Activated T-cell treated with anti-CD3 and anti-CD28 coated beads, Interleukin-2, amount 50 U/mL, for 72 hours (primary cell): Measurements from ENCODE around the gene VSTM5. TPM values are rescaled to one million over a fixed set of nuclear protein-coding genes. Genes with fewer than 3 reads are reported as not detected.
A peak's percentile ranks its signal among the peaks of the same experiment; 100 is the strongest.

Experiments
- ATAC-seq, 2 donors: fragments of 150-1000 bp; cut with Tn5 transposase; replicated peaks in 1 of 2; 2 replicates each; pipeline ENCODE4 v1.10.0; 2021; ENCODE audit warnings: moderate library complexity in 2 of 2, mild to moderate bottlenecking in 1 of 2
- DNase-seq, 2 donors: peaks; one replicate each; pipeline ENCODE4 v3.0.0; 2021 to 2022; ENCODE audit warnings: mixed read lengths in 1 of 2
- H3K27ac Mint-ChIP-seq: one replicate; pipeline ENCODE4 v1.8.0; 2022; ENCODE audit warnings: mild to moderate bottlenecking, moderate library complexity, mixed read lengths
- H3K27me3 Mint-ChIP-seq: one replicate; pipeline ENCODE4 v1.8.0; 2022; ENCODE audit warnings: low read depth, mixed read lengths
- H3K36me3 Mint-ChIP-seq, 2 donors: one replicate each; pipeline ENCODE4 v1.8.0; 2022; ENCODE audit warnings: mixed read lengths in 2 of 2, mild to moderate bottlenecking in 1 of 2; ENCODE audit not compliant: insufficient read depth in 2 of 2
- H3K4me1 Mint-ChIP-seq: one replicate; pipeline ENCODE4 v1.8.0; 2022; ENCODE audit warnings: low read depth, mixed read lengths
- H3K4me3 Mint-ChIP-seq, 2 donors: one replicate each; pipeline ENCODE4 v1.8.0; 2022; ENCODE audit warnings: mild to moderate bottlenecking in 2 of 2, mixed read lengths in 2 of 2, moderate library complexity in 2 of 2
- H3K9me3 Mint-ChIP-seq, 2 donors: one replicate each; pipeline ENCODE4 v1.8.0; 2022; ENCODE audit warnings: mixed read lengths in 2 of 2
- total RNA-seq, 2 donors: library from RNA; stranded (reverse); gene quantifications; one replicate each; pipeline ENCODE4 v1.2.3, GENCODE V29; 2022

Gene VSTM5
- total RNA-seq, 2 donors from 2014 or later: not detected

DNA sequence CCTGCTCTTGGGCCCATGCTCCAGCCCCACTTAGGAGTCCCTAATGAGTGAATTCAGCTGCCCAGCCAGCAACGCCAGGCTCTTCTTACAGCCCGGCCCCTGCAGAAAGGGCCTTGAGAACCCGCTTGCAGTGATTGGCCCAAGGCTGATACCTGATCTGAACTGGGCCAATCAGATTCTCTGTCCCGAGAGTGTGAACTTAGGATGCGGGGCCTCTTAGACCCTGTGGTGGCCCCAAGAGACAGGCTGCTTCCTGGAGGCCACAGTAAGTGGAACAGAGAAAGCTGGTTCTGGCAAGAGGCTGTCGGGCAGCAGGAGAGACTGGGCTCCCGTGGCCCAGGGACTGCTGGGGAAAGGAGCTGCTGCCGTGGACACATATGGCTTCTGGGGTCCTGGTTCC is 11.5 kb downstream of the VSTM5 start:
- Mint-ChIP-seq H3K27me3 (peaks cover 3% of the 10 kb centered on the region), H3K36me3 (no peaks in the 10 kb centered on the region), H3K27ac (no peak overlapping the region), H3K9me3 (no peaks in the 10 kb centered on the region), H3K4me3 (no peak overlapping the region), H3K4me1 (no peaks in the 10 kb centered on the region)
- ATAC-seq (no peak), DNase-seq (no peak)

DNA sequence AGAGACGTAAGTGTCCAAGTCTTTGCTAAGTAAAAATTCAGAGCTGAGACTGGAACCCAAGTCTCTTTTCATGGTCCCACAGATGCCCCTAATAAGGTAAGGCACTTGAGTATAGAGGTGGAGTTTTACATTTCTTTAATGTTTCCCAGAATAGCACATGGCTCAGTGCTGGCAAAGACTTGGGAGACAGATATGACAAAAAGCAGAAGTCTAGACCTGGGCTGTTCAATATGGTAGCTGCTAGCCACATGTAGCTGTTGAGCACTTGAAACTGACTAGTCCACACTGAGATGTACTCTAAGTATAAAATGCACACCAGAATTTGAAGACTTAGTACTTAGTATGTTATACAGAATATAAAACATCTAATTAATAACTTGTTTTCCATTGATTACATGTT is 17.6 kb downstream of the VSTM5 start:
- Mint-ChIP-seq H3K36me3 (no peaks in the 10 kb centered on the region), H3K4me3 (no peak overlapping the region), H3K9me3 (no peaks in the 10 kb centered on the region), H3K27ac (no peak overlapping the region), H3K4me1 (no peaks in the 10 kb centered on the region), H3K27me3 (peaks cover 7% of the 10 kb centered on the region)
- no peak for DNase-seq
- no peak for ATAC-seq

DNA sequence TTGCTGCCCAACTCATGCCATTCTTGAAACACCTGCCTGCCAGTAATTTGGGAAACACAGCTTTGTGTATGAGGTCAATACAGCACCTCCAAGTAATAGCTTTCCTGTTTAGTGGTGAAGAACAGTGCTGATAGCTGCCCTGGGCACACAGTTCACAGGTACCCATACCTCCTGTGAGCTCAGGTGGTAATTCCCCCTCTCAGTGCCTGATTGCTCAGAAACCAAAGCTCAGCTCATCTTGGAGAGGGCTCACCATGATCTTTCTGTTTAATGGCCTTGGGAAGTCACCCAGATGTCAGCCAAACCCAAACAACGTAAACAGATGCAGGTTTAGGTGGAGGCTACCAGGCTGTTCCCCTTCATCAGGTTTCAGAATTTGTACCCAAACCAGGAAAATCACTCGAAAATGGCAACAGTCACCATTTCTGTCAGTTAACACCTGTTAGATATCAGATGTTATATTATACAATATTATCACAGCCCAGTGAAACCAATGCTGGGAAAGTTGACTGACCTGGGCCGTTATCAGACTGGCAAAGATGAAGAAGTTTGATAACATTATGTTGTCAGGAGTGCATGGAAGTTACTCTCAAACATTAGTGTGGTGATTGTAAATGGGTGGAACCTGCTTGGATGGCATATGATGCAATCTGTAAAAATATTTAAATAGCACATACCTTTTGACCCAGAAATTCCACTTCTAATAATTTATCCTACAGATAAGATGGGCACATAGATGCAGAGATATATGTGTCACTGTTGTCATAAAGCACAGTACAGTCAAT is 18.9 kb downstream of the VSTM5 start:
- H3K4me3 Mint-ChIP-seq: no peak overlapping the region
- no peak overlapping the region for H3K27ac Mint-ChIP-seq
- H3K36me3 Mint-ChIP-seq: no peaks in the 10 kb centered on the region
- H3K27me3 Mint-ChIP-seq: peaks cover 7% of the 10 kb centered on the region
- H3K4me1 Mint-ChIP-seq: no peaks in the 10 kb centered on the region
- ATAC-seq (no peak), DNase-seq (no peak)
- H3K9me3 Mint-ChIP-seq: no peaks in the 10 kb centered on the region

DNA sequence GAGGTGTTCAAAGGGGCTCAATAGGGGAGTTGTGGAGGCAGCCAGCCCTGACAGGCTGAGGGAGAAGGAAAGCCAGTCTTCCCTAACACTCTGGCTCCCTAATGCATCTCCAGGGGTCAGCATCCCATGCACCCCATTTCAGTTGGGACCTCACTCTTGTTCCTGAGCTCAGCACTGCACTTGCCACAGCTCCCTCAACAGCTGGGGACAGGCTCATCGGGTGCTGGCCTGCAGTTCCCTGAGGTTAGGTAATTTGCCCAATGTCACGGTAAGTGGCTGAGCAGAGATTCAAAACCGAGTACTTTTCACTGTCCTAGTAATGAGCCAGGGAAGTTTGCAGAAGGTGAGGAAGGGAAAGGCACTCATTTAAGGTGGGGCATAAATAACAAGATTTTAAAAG is 20.8 kb downstream of the VSTM5 start:
- no peaks in the 10 kb centered on the region for H3K9me3 Mint-ChIP-seq
- DNase-seq (no peak), ATAC-seq (no peak)
- peaks cover 7% of the 10 kb centered on the region for H3K27me3 Mint-ChIP-seq
- H3K36me3 Mint-ChIP-seq: no peaks in the 10 kb centered on the region
- no peaks in the 10 kb centered on the region for H3K4me1 Mint-ChIP-seq
- no peak overlapping the region for H3K4me3 Mint-ChIP-seq
- H3K27ac Mint-ChIP-seq: no peak overlapping the region

DNA sequence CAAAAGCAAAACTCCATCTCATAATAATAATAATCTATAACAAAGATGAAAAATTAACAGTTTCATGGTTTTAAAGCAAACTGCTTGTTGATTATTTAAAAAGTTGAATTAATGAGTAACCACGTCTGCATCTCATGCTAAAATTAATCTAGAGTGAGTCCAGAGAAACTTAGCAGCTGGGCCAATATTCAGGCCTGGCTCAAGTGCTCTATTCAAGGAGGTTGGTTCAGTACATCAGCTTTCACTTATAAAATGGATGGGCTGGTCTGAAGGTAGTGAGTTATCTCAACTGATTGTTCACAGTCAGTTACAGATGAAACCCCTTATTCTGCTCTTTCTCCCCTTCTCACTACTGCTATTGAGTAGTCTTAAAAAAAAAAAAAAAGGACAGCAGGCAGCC is 23.1 kb downstream of the VSTM5 start:
- H3K27me3 Mint-ChIP-seq: no peaks in the 10 kb centered on the region
- no peak for DNase-seq
- no peaks in the 10 kb centered on the region for H3K4me1 Mint-ChIP-seq
- no peaks in the 10 kb centered on the region for H3K36me3 Mint-ChIP-seq
- no peak overlapping the region for H3K27ac Mint-ChIP-seq
- no peak overlapping the region for H3K4me3 Mint-ChIP-seq
- H3K9me3 Mint-ChIP-seq: no peaks in the 10 kb centered on the region
- no peak for ATAC-seq

DNA sequence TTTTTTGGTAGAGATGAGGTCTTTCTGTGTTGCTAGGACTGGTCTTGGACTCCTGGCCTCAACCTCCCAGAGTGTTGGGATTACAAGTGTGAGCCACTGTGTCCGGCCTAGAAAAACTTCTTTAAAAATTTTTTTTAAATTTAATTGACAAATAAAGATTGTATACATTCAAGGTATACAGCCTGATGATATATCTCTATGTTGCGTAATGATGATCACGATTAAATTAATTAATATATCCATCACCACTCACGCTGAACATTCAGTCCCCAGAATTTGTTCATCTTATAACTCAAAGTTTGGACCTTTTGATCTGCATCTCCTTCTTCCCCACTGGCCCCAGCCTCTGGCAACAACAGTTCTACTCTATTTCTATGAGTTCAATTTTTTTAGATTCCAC is 27.2 kb downstream of the VSTM5 start:
- Mint-ChIP-seq H3K27ac (peak overlapping the region; percentile 41), H3K27me3 (no peaks in the 10 kb centered on the region), H3K9me3 (no peaks in the 10 kb centered on the region), H3K4me3 (no peak overlapping the region), H3K4me1 (no peaks in the 10 kb centered on the region), H3K36me3 (no peaks in the 10 kb centered on the region)
- no peak for DNase-seq
- no peak for ATAC-seq

DNA sequence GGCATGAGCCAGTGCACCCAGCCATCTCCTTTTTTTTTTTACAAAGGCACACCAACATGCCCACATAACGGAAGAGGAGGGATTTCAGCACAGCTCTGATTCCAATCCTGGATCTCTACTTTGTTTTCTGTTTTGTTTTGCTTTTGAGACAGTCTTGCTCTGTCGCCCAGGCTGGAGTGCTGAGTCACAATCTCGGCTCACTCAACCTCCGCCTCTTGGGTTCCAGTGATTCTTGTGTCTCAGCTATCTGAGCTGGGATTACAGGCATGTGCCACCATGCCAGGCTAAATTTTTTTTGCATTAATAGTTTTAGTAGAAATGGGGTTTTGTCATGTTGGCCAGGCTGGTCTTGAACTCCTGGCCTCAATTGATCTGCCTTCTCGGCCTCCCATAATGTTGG is 28.1 kb downstream of the VSTM5 start:
- DNase-seq (no peak), ATAC-seq (no peak)
- Mint-ChIP-seq H3K27ac (no peak overlapping the region), H3K4me3 (no peak overlapping the region), H3K27me3 (no peaks in the 10 kb centered on the region), H3K36me3 (no peaks in the 10 kb centered on the region), H3K9me3 (no peaks in the 10 kb centered on the region), H3K4me1 (no peaks in the 10 kb centered on the region)

DNA sequence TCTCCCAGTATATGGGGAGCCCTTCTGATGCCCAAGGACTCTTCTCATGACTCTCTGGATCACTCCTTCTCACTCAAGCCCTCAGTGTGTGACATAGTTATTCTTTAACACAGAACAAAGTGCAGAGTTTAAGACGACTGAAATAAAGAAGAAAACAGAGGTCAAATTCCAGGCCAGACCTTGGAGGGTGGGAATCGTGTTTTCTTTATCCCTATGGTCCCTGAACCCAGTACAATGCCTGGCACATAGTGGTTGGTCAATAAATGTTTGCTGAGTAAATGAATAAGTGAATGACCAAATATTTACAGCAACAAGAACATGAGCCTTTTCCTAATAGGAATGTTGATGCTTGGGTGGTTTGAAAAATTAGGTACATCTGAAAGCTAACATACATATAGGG is 28.8 kb downstream of the VSTM5 start:
- no peaks in the 10 kb centered on the region for H3K4me1 Mint-ChIP-seq
- H3K36me3 Mint-ChIP-seq: no peaks in the 10 kb centered on the region
- DNase-seq: no peak
- H3K4me3 Mint-ChIP-seq: no peak overlapping the region
- H3K27ac Mint-ChIP-seq: no peak overlapping the region
- H3K27me3 Mint-ChIP-seq: no peaks in the 10 kb centered on the region
- no peak for ATAC-seq
- H3K9me3 Mint-ChIP-seq: no peaks in the 10 kb centered on the region

DNA sequence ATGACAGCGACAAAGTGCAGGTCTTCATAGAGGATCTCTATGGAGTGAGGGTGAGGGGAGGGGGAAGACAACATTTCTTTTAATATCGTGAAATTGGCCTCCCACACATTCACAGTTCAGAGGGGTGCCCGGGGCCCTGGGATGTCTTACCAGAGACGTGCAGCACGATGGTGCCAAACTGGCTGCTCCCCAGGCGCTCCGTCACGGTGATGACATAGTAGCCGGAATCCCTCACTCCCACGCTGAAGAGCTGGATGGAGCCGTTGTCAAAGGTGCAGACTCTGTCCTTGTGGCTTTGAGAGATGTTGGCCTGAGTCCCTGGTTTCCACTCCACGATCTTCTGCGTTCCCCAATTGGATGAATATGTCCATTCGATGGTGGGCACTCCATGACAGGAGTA is 29.6 kb downstream of the VSTM5 start:
- H3K36me3 Mint-ChIP-seq: no peaks in the 10 kb centered on the region
- no peak for DNase-seq
- H3K4me3 Mint-ChIP-seq: no peak overlapping the region
- H3K27me3 Mint-ChIP-seq: no peaks in the 10 kb centered on the region
- no peak overlapping the region for H3K27ac Mint-ChIP-seq
- H3K4me1 Mint-ChIP-seq: no peaks in the 10 kb centered on the region
- peak; percentile 11 for ATAC-seq
- no peaks in the 10 kb centered on the region for H3K9me3 Mint-ChIP-seq

DNA sequence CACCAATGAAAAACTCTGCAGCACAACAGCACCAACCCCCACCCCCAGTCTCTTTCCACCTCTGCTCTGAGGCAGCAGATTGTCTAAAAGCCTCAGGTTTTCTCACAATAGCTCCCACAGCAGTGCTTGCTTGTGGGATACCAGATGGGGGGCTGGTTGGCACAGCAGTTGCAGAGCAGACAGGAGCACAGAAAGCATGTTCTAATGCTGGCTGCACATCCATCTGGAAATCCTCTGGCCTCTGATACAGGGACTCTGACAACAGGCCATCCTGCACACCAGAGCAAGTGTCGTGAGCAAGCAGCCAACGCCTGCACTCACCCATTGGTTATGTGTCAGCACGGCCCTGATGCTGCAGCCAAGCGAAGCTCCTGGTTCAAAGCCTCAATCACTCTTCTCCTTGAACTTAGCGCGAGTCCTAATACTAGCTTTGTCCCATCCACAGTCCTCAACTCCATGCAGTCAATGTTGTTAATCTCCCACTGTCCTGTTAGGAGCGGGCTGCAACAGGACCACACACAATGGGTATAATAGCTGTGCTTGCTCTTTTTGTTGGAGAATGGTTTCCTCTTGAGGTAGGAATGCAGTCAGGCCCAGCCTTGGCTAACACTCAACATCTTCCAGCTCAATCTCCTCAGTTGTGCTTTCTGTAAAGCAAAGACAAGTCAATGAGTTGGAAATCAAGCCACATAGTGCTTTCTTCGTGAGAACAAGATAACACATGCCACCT is 30.3 kb downstream of the VSTM5 start:
- Mint-ChIP-seq H3K4me1 (no peaks in the 10 kb centered on the region), H3K27ac (no peak overlapping the region), H3K9me3 (no peaks in the 10 kb centered on the region), H3K36me3 (no peaks in the 10 kb centered on the region), H3K27me3 (no peaks in the 10 kb centered on the region), H3K4me3 (no peak overlapping the region)
- DNase-seq (no peak), ATAC-seq (peak; percentile 16 to 19)

DNA sequence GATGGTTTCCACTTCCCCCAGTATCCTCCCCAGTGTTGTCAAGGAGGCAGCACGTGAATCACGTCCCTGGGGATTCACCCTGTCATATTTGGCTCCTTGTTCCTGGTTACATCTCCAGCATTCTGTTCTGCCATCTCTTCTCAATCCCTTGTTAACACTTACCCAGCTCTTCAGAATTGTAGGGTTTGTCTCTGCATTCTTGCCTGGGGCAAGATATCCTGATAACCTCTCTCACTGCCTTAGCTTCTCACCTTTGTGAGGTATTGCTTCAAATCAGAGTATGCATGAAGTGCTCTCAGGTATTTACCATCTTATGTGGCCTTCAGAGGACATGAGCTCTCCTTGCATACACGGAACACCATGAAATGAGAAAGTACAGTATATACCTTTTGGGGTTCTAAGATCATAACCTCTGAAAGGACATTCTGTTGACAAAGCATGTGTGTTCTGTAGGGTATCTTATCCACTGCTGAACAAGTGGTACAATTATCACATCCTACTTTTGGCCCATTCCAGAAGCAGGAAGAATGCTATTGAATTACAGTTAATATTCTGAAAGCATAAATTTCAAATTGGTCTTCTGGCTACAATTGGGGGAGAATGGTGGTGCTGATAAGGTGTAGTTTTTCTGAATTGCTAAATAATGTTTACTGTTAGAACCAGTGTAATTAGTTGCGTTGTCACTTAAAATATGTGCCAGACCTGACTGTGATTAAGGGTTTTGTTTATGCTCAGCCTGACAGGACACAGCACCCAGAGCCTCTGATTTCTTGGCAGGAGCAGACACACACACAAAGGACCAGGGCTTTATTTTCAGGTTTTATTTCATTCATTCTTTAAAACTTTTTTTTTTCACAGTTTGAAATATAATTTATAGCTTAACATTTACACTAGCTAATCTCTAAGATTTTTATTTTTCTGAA is 32.7 kb downstream of the VSTM5 start:
- H3K27me3 Mint-ChIP-seq: no peaks in the 10 kb centered on the region
- no peak overlapping the region for H3K27ac Mint-ChIP-seq
- ATAC-seq: no peak
- peaks cover 2 to 3% of the 10 kb centered on the region in 2 donors for H3K36me3 Mint-ChIP-seq
- no peaks in the 10 kb centered on the region for H3K9me3 Mint-ChIP-seq
- H3K4me3 Mint-ChIP-seq: no peak overlapping the region
- H3K4me1 Mint-ChIP-seq: no peaks in the 10 kb centered on the region
- no peak for DNase-seq

DNA sequence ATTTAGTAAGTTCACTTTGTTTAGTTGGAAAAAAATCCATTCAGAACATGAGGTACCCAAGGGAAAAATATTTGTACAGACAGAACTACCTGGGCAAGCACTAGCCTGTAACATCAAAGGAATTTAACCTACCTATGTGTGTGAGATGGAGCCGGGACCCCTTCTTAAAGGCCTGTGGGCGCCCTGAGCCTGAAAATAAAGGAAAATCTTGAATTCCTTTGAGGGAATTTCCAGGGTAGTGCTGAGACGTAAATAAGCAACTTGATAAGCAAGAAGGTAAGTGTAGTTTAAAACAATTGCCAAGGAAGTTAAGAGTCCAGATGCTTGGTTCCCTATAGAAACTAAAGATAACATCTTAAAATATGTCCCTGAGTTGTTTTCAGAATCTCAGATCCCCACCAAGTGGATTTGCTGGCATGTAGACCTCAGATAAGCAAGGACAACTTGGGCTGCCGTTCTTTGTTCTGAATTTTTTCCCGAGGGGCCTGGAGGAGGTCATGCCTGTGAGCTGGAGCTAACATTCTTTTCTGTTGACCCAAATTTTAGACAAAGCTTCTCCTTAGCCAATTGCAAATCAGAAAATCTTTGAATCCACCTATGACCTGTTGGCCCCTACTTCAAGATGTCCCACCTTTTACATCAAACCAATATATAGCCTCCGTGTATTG is 35.3 kb downstream of the VSTM5 start:
- H3K36me3 Mint-ChIP-seq: peaks cover 5 to 12% of the 10 kb centered on the region in 2 donors
- no peak for ATAC-seq
- no peak overlapping the region for H3K27ac Mint-ChIP-seq
- no peak for DNase-seq
- H3K9me3 Mint-ChIP-seq: no peaks in the 10 kb centered on the region
- no peak overlapping the region for H3K4me3 Mint-ChIP-seq
- H3K4me1 Mint-ChIP-seq: no peaks in the 10 kb centered on the region
- no peaks in the 10 kb centered on the region for H3K27me3 Mint-ChIP-seq

DNA sequence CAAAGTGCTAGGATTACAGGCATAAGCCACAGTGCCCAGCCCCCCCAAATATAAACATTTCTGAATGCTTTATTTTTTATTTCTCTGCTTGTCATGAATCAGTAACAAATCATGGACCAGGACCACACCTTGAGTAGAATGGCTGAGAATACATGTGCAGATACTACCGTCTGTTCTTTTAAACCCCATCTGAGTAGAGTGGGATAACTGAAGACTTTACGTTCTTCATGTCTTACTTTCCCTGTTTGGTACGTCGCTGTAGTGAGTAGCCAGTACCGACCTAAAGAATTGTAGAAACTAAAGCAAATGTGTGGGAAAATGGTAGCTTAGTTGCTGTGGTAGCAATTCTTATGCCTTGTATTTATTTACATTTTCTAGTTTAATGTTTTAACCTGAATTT is 36.4 kb downstream of the VSTM5 start:
- ATAC-seq: no peak
- Mint-ChIP-seq H3K4me1 (no peaks in the 10 kb centered on the region), H3K4me3 (no peak overlapping the region), H3K9me3 (no peaks in the 10 kb centered on the region), H3K27me3 (no peaks in the 10 kb centered on the region), H3K27ac (no peak overlapping the region), H3K36me3 (peaks cover 5 to 12% of the 10 kb centered on the region in 2 donors)
- DNase-seq: no peak
